Fibroblast of lung (primary cell): ENCODE results near the gene FBXO47. TPM values are rescaled to one million over a fixed set of nuclear protein-coding genes. Genes with fewer than 3 reads are reported as not detected.

ENCODE experiments used
- DNase-seq, 2 donors: peaks; one replicate each; pipeline versions ENCODE4 v3.0.0 to v3.0.0-alpha.2; 2010; ENCODE audit warnings: low read depth in 2 of 2
- H2AFZ ChIP-seq: 2 replicates; pipeline ENCODE4 v1.5.1; 2012; ENCODE audit warnings: low read length, control low read depth, inconsistent platforms
- H3K27ac ChIP-seq: 2 replicates; pipeline ENCODE4 v1.5.1; 2011; ENCODE audit warnings: low read length, control low read depth; ENCODE audit not compliant: insufficient read depth
- H3K27me3 ChIP-seq: 2 replicates; pipeline ENCODE4 v1.5.1; 2011; ENCODE audit warnings: mild to moderate bottlenecking, low read length; ENCODE audit not compliant: control insufficient read depth, insufficient read depth
- H3K36me3 ChIP-seq: 2 replicates; pipeline ENCODE4 v1.5.1; 2011; ENCODE audit warnings: low read length; ENCODE audit not compliant: control insufficient read depth, insufficient read depth
- H3K4me1 ChIP-seq: 2 replicates; pipeline ENCODE4 v1.5.1; 2011; ENCODE audit warnings: low read length; ENCODE audit not compliant: control insufficient read depth, insufficient read depth; ENCODE audit errors: extremely low read depth
- H3K4me2 ChIP-seq: 2 replicates; pipeline ENCODE4 v1.5.1; 2011; ENCODE audit warnings: low read length, control low read depth; ENCODE audit not compliant: insufficient read depth; ENCODE audit errors: extremely low read depth
- H3K4me3 ChIP-seq, 4 experiments: fragments of 200-600 bp in 1 of 4; sonication (generic) in 1 of 4; replicated peaks in 1 of 4; 2 replicates each; pipeline ENCODE4 v1.5.1; 2011 to 2016; ENCODE audit warnings: low read length in 4 of 4, low read depth in 3 of 4, mild to moderate bottlenecking in 3 of 4, control low read depth in 2 of 4, inconsistent platforms in 1 of 4, mixed read lengths in 1 of 4; ENCODE audit not compliant: insufficient read depth in 1 of 4; ENCODE audit errors: control extremely low read depth in 1 of 4
- H3K79me2 ChIP-seq: 2 replicates; pipeline ENCODE4 v1.5.1; 2012; ENCODE audit warnings: mild to moderate bottlenecking, low read length, inconsistent platforms; ENCODE audit not compliant: control insufficient read depth, insufficient read depth
- H3K9ac ChIP-seq: 2 replicates; pipeline ENCODE4 v1.5.1; 2011; ENCODE audit warnings: mild to moderate bottlenecking, low read length, control low read depth; ENCODE audit not compliant: insufficient read depth
- H3K9me3 ChIP-seq: 2 replicates; pipeline ENCODE4 v1.5.1; 2012; ENCODE audit warnings: low read depth, low read length; ENCODE audit not compliant: control insufficient read depth, insufficient read depth
- H4K20me1 ChIP-seq: 2 replicates; pipeline ENCODE4 v1.5.1; 2011; ENCODE audit warnings: low read length; ENCODE audit not compliant: control insufficient read depth, insufficient read depth; ENCODE audit errors: extremely low read depth
- CTCF ChIP-seq, 2 donors: IDR thresholded peaks in 1 of 2; conservative IDR thresholded peaks in 1 of 2; 1 replicate in 1 of 2; 2 replicates in 1 of 2; pipeline ENCODE4 v1.5.1; 2011 to 2012; ENCODE audit warnings: low read length in 2 of 2, control low read depth in 1 of 2, inconsistent platforms in 1 of 2, low read depth in 1 of 2, mild to moderate bottlenecking in 1 of 2
- EZH2 ChIP-seq: IDR thresholded peaks from 2 replicates; pipeline ENCODE4 v1.5.1; 2012; ENCODE audit warnings: low read length, control low read depth, mild to moderate bottlenecking; ENCODE audit errors: missing control alignments
- polyA plus RNA-seq, 2 donors: library from polyadenylated mRNA; depleted of rRNA in 1 of 2; stranded (reverse) in 1 of 2; unstranded in 1 of 2; fragments of >200 nt; gene quantifications; 2 replicates each; pipeline ENCODE4 v1.2.1, GENCODE V29; 2011 to 2012; ENCODE audit warnings: missing spikeins in 1 of 2
- total RNA-seq: library from RNA; depleted of rRNA; stranded (reverse); fragments of >200 nt; gene quantifications from 2 replicates; pipeline ENCODE4 v1.2.1, GENCODE V29; 2014

Gene FBXO47
- total and polyA plus RNA-seq, 2 donors (not counting 1 experiment from before 2014, with no cell fraction given) = 0.05 to 0.17 TPM

GRCh38 chr17:38886643-38887010 lies 80.6 kb downstream of the FBXO47 start:
- no peaks in the 10 kb centered on the region for H4K20me1 ChIP-seq
- no peak overlapping the region for H3K27ac ChIP-seq
- peaks cover 95% of the 10 kb centered on the region for H3K79me2 ChIP-seq
- no peak overlapping the region for H2AFZ ChIP-seq
- H3K27me3 ChIP-seq = no peaks in the 10 kb centered on the region
- DNase-seq = no peak
- H3K4me3 ChIP-seq = no peak overlapping the region
- H3K9me3 ChIP-seq = no peaks in the 10 kb centered on the region
- H3K9ac ChIP-seq = no peak overlapping the region
- no peak overlapping the region for H3K4me2 ChIP-seq
- peaks cover 30% of the 10 kb centered on the region for H3K36me3 ChIP-seq
- TF ChIP-seq CTCF (conservative IDR thresholded peaks at IDR 0.05 in 1 of 2, IDR thresholded peaks at IDR 0.05 in 1 of 2; ENCODE audit: low read depth in 1 of 2, low read length in 2 of 2) (no peak), EZH2 (no peak)
- peaks cover 32% of the 10 kb centered on the region for H3K4me1 ChIP-seq

Other genes with a start within 250 kb of the FBXO47 start
- gene CISD3, start 237.1 kb downstream of the FBXO47 start, total RNA-seq = 4.0 and 4.4 TPM in 2 replicates
- gene CISD3, start 237.1 kb downstream of the FBXO47 start, polyA plus RNA-seq = 5.7 and 7.6 TPM in 2 replicates
- gene PCGF2, start 219.1 kb downstream of the FBXO47 start, total RNA-seq = 2.3 and 4.0 TPM in 2 replicates
- gene PCGF2, start 219.1 kb downstream of the FBXO47 start, polyA plus RNA-seq = 8.0 and 10.5 TPM in 2 replicates
- gene PSMB3, start 214.7 kb downstream of the FBXO47 start, total RNA-seq = 215 and 299 TPM in 2 replicates
- gene PSMB3, start 214.7 kb downstream of the FBXO47 start, polyA plus RNA-seq = 210 and 334 TPM in 2 replicates
- 38.5 and 43.8 TPM in 2 replicates for gene PIP4K2B, start 167.8 kb downstream of the FBXO47 start, total RNA-seq
- 30.6 and 33.5 TPM in 2 replicates for gene PIP4K2B, start 167.8 kb downstream of the FBXO47 start, polyA plus RNA-seq
- gene CWC25, start 142.1 kb downstream of the FBXO47 start, total RNA-seq = 9.8 and 10.9 TPM in 2 replicates
- 14.4 and 15.6 TPM in 2 replicates for gene CWC25, start 142.1 kb downstream of the FBXO47 start, polyA plus RNA-seq
- gene RPL23, start 113.7 kb downstream of the FBXO47 start, total RNA-seq = 1,552 and 2,520 TPM in 2 replicates
- 2,492 and 2,693 TPM in 2 replicates for gene RPL23, start 113.7 kb downstream of the FBXO47 start, polyA plus RNA-seq
- 58.8 and 79.8 TPM in 2 replicates for gene LASP1, start 97.3 kb downstream of the FBXO47 start, total RNA-seq
- gene LASP1, start 97.3 kb downstream of the FBXO47 start, polyA plus RNA-seq = 159 and 208 TPM in 2 replicates
- 4.1 and 6.3 TPM in 2 replicates for gene PLXDC1, start 184.2 kb upstream of the FBXO47 start, total RNA-seq
- 4.7 and 5.8 TPM in 2 replicates for gene PLXDC1, start 184.2 kb upstream of the FBXO47 start, polyA plus RNA-seq
- gene ARL5C, start 198.8 kb upstream of the FBXO47 start, total RNA-seq = not detected in 2 replicates
- gene ARL5C, start 198.8 kb upstream of the FBXO47 start, polyA plus RNA-seq = not detected in 2 replicates
- gene CACNB1, start 230.3 kb upstream of the FBXO47 start, total RNA-seq = 2.3 and 5.9 TPM in 2 replicates
- 4.2 and 5.7 TPM in 2 replicates for gene CACNB1, start 230.3 kb upstream of the FBXO47 start, polyA plus RNA-seq
- 1,378 and 1,996 TPM in 2 replicates for gene RPL19, start 232.9 kb upstream of the FBXO47 start, total RNA-seq
- gene RPL19, start 232.9 kb upstream of the FBXO47 start, polyA plus RNA-seq = 1,814 and 2,237 TPM in 2 replicates